GM12878 (cell line): ENCODE results near the gene P2RX1. TPM values are rescaled to one million over a fixed set of nuclear protein-coding genes. Genes with fewer than 3 reads are reported as not detected.

Experiments used
- ATAC-seq: fragments of 200-7000 bp; cut with Tn5 transposase; 3 replicates; pipeline ENCODE4 v1.9.1; 2020; ENCODE audit warnings: mild to moderate bottlenecking, moderate library complexity
- BruUV-seq: library from RNA; stranded (reverse); fragments of 400-500 nt; replicated peaks from 2 replicates; lab custom pipeline; 2021; lab: Mats Ljungman, UMichigan
- CTCF ChIA-PET: fragments of 300-600 bp; sonication (Branson Sonifier 250); formaldehyde crosslinking; extraction: SDS; loops from one replicate; lab custom pipeline; 2021; ENCODE audit warnings: inconsistent platforms; lab: Yijun Ruan, JAX
- POLR2A ChIA-PET: fragments of 350-600 bp; formaldehyde crosslinking; extraction: SDS; loops from one replicate; lab custom pipeline; 2021; ENCODE audit warnings: inconsistent platforms; lab: Charles Lee
- RAD21 ChIA-PET: fragments of 300-600 bp; sonication (Branson Sonifier 250); formaldehyde crosslinking; loops from one replicate; lab custom pipeline; 2023; ENCODE audit warnings: antibody characterized with exemption; ENCODE audit not compliant: unreplicated experiment; lab: Charles Lee
- SMC1A ChIA-PET: fragments of 300-600 bp; sonication (Branson Sonifier 250); formaldehyde crosslinking; loops from one replicate; lab custom pipeline; 2023; ENCODE audit not compliant: unreplicated experiment, uncharacterized antibody; lab: Charles Lee
- DNase-seq: peaks from one replicate; pipeline ENCODE4 v3.0.0-alpha.2; 2011; ENCODE audit warnings: low read depth, low spot score
- FAIRE-seq: peaks from 3 replicates; lab custom pipeline; 2011; peaks lifted over from hg19 to GRCh38; lab: Jason Lieb, UNC
- H2AFZ ChIP-seq: 2 replicates; pipeline ENCODE4 v1.6.0; 2011; ENCODE audit warnings: low read depth, low read length, control low read depth; ENCODE audit not compliant: control insufficient read depth
- H3K27ac ChIP-seq: 2 replicates; pipeline ENCODE4 v1.5.1; 2011; ENCODE audit warnings: control low read depth; ENCODE audit not compliant: control insufficient read depth, insufficient read depth
- H3K27me3 ChIP-seq, 2 experiments: replicated peaks in 1 of 2; 2 replicates each; pipeline versions ENCODE4 v1.6.0 to v1.6.1; 2011; ENCODE audit warnings: low read length in 1 of 2; ENCODE audit not compliant: control insufficient read depth in 2 of 2, insufficient read depth in 2 of 2
- H3K36me3 ChIP-seq, 2 experiments: 2 replicates each; pipeline ENCODE4 v1.5.1; 2011; ENCODE audit warnings: low read length in 1 of 2; ENCODE audit not compliant: control insufficient read depth in 2 of 2, insufficient read depth in 2 of 2
- H3K4me1 ChIP-seq: 2 replicates; pipeline ENCODE4 v1.6.1; 2011; ENCODE audit warnings: mild to moderate bottlenecking, low read length, moderate library complexity, mixed read lengths; ENCODE audit not compliant: control insufficient read depth, insufficient read depth
- H3K4me2 ChIP-seq: 2 replicates; pipeline ENCODE4 v1.6.0; 2011; ENCODE audit warnings: control low read depth; ENCODE audit not compliant: control insufficient read depth, insufficient read depth
- H3K4me3 ChIP-seq: fragments of 200-600 bp; sonication (generic); 2 replicates; pipeline ENCODE4 v1.5.1; 2016
- H3K79me2 ChIP-seq: 2 replicates; pipeline ENCODE4 v1.6.0; 2011; ENCODE audit warnings: low read length; ENCODE audit not compliant: control insufficient read depth, insufficient read depth
- H3K9ac ChIP-seq: 2 replicates; pipeline ENCODE4 v1.8.0; 2011; ENCODE audit warnings: low read length, control low read depth, mixed read lengths; ENCODE audit not compliant: control insufficient read depth, insufficient read depth
- H3K9me3 ChIP-seq: replicated peaks from 3 replicates; pipeline ENCODE4 v1.5.1; 2011; ENCODE audit warnings: mild to moderate bottlenecking, low read length; ENCODE audit not compliant: control insufficient read depth, insufficient read depth
- H4K20me1 ChIP-seq: 2 replicates; pipeline ENCODE4 v1.6.0; 2011; ENCODE audit not compliant: control insufficient read depth, insufficient read depth
- CREB1 ChIP-seq: IDR thresholded peaks from 2 replicates; pipeline ENCODE4 v1.6.1; 2012; ENCODE audit warnings: low read depth, mild to moderate bottlenecking, inconsistent platforms
- CREM ChIP-seq: IDR thresholded peaks from 2 replicates; pipeline ENCODE4 v1.6.1; 2014; ENCODE audit warnings: antibody characterized with exemption, low read depth
- EGR1 ChIP-seq, 2 experiments: IDR thresholded peaks; 1 replicate in 1 of 2; 2 replicates in 1 of 2; pipeline ENCODE4 v1.6.1; 2011 to 2012; ENCODE audit warnings: low read depth in 2 of 2, low read length in 2 of 2, borderline replicate concordance in 1 of 2, mild to moderate bottlenecking in 1 of 2, moderate library complexity in 1 of 2
- POU2F2 ChIP-seq: IDR thresholded peaks from 3 replicates; pipeline ENCODE4 v1.6.1; 2011; ENCODE audit warnings: low read depth, mild to moderate bottlenecking, low read length, borderline replicate concordance
- SMARCA5 ChIP-seq: fragments of 450-650 bp; IDR thresholded peaks from 2 replicates; pipeline ENCODE4 v1.6.1; 2017; ENCODE audit warnings: mild to moderate bottlenecking
- ZBED1 ChIP-seq: IDR thresholded peaks from 2 replicates; pipeline ENCODE4 v1.6.1; 2016; ENCODE audit warnings: borderline replicate concordance
- WGBS: methylation state at CpG from one replicate; pipeline ENCODE4 v1.1.6; 2016; ENCODE audit warnings: low lambda C conversion rate; ENCODE audit not compliant: insufficient replicate concordance, insufficient coverage; ENCODE audit errors: missing lambda C conversion rate; 5-methylcytosine and 5-hydroxymethylcytosine counted together
- in situ Hi-C: fragments of 300-500 bp; cut with MboI; formaldehyde crosslinking; loops from 9 replicates; pipeline ENCODE4 v1.14.3; 2018; ENCODE audit warnings: mixed read lengths
- intact Hi-C: fragments of 100-400 bp; cut with micrococcal nuclease; formaldehyde crosslinking; loops from one replicate; pipeline ENCODE4 v1.14.2; 2022; ENCODE audit not compliant: unreplicated experiment
- polyA plus RNA-seq, 11 experiments: library from polyadenylated mRNA; depleted of rRNA in 4 of 11; unstranded in 6 of 11; stranded (reverse) in 5 of 11; fragments of >200 nt; fragmentation: Nextera tagmentation in 4 of 11; fragmentation: Illumina TruSeq in 1 of 11; extraction: Ambion mirVana in 4 of 11; extraction: Trizol in 1 of 11; gene quantifications; 1 replicate in 1 of 11; 2 replicates in 10 of 11; pipeline versions ENCODE4 v1.2.1 to v1.2.3, GENCODE V29; 2011 to 2016; ENCODE audit warnings: inconsistent platforms in 2 of 11, missing spikeins in 2 of 11, low read depth in 1 of 11
- total RNA-seq, 4 experiments: library from RNA; depleted of rRNA in 3 of 4; stranded (reverse); fragments of >200 nt in 3 of 4; fragmentation: Illumina TruSeq in 1 of 4; extraction: Trizol in 1 of 4; gene quantifications; 2 replicates each; pipeline versions ENCODE4 v1.2.1 to v1.2.3, GENCODE V29; 2013 to 2021
- TF ChIP-seq, protein P1 (sequence below): IDR thresholded peaks from 2 replicates; pipeline ENCODE4 v1.6.1; 2012; ENCODE audit warnings: low read depth, low read length, improper control_type of control experiment
- TF ChIP-seq, protein P2 (sequence below): fragments of 450-650 bp; formaldehyde crosslinking; IDR thresholded peaks from 2 replicates; pipeline ENCODE4 v1.4.0; 2020; ENCODE audit warnings: mild to moderate bottlenecking, moderate library complexity

P2RX1 gene
- total and polyA plus RNA-seq, 10 of the 15 experiments (the other 5 are each of a cell fraction or from before 2014, with no cell fraction given): 0.12 to 6.2 (median 3.4) TPM

DNA sequence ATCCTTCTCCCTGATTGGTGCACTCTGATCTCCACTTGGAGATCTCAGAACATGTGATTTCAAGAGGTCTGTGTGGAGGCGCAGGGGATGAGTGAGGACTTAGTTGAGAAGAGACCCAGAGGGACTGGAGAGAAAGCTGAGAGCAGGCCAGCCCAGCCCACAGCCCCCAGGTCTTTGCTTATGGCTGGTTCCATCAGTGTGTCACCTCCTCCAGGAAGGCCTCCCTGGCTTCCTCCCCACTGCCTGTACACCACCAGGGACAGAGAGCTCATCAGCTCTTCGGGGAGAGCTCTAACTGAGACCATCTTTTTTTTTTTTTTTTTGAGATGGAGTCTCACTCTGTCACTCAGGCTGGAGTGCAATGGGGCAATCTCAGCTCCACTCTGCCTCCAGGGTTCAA, 3.4 kb downstream of the P2RX1 start:
- peaks cover 15% of the 10 kb centered on the region for H3K79me2 ChIP-seq
- ChIA-PET CTCF (interaction anchor here (0.6 to 7.7 kb wide), 21 partner anchors 11 to 652 kb away, joined by 3 to 119 read pairs (median 9); partner anchors contain the start of genes ATP2A3, CYB5D2, NCBP3 and ZZEF1), SMC1A (interaction anchor here (0.8 to 4.5 kb wide), 12 partner anchors 9 to 175 kb away, joined by 3 to 45 read pairs (median 6); no protein-coding TSS in a partner anchor), RAD21 (interaction anchor here (0.6 to 5.9 kb wide), 13 partner anchors 20 to 493 kb away, joined by 3 to 70 read pairs (median 6); partner anchors contain the start of gene CAMKK1), POLR2A (interaction anchor here (0.6 to 4.2 kb wide), 7 partner anchors 9 to 281 kb away, joined by 3 to 18 read pairs (median 5); partner anchors contain the start of genes ATP2A3 and CYB5D2)
- H3K9ac ChIP-seq: no peak overlapping the region
- intact Hi-C loops (loop anchor here (2.0 to 5.0 kb wide), 2 partner anchors 49 to 50 kb away; partner anchors contain the start of gene ATP2A3), in situ Hi-C loops (loop anchor here (5.0 kb wide), 1 partner anchor 94 kb away; no protein-coding TSS in a partner anchor)
- no peak for TF ChIP-seq CREB1
- H3K36me3 ChIP-seq: no peaks in the 10 kb centered on the region
- ATAC-seq: no peak
- no peak for FAIRE-seq
- H3K4me1 ChIP-seq: peaks cover 54% of the 10 kb centered on the region
- H3K4me2 ChIP-seq: no peak overlapping the region
- no peak overlapping the region for H3K4me3 ChIP-seq
- H3K9me3 ChIP-seq: no peaks in the 10 kb centered on the region; the same call in 2 of the 3 replicates
- DNase-seq: no peak
- 94% methylated on average over 2 of the region's 2 CpGs for WGBS
- no TSS peak for BruUV-seq
- no peak overlapping the region for H3K27ac ChIP-seq
- no peaks in the 10 kb centered on the region for H3K27me3 ChIP-seq
- no peaks in the 10 kb centered on the region for H4K20me1 ChIP-seq
- no peak overlapping the region for H2AFZ ChIP-seq

GRCh38 chr17:3911271-3912053, 4.8 kb downstream of the P2RX1 start:
- FAIRE-seq (peak; percentile 96), DNase-seq (peak; percentile 89), ATAC-seq (peak; percentile 87)
- Histone ChIP-seq H2AFZ (peak overlapping the region; percentile 58), H3K27ac (peak overlapping the region; percentile 80), H3K27me3 (no peaks in the 10 kb centered on the region), H3K79me2 (peaks cover 15% of the 10 kb centered on the region), H3K36me3 (no peaks in the 10 kb centered on the region), H3K4me3 (no peak overlapping the region), H3K9ac (peak overlapping the region; percentile 59), H3K9me3 (no peaks in the 10 kb centered on the region; the same call in 2 of the 3 replicates), H4K20me1 (no peaks in the 10 kb centered on the region), H3K4me2 (peak overlapping the region; percentile 63), H3K4me1 (peaks cover 46% of the 10 kb centered on the region)
- CTCF ChIA-PET: interaction anchor here (0.6 to 7.7 kb wide), 9 partner anchors 9 to 466 kb away, joined by 3 to 119 read pairs (median 5); no protein-coding TSS in a partner anchor
- RAD21 ChIA-PET: interaction anchor here (1.0 to 5.9 kb wide), 8 partner anchors 19 to 173 kb away, joined by 3 to 70 read pairs (median 5); partner anchors contain the start of gene CAMKK1
- SMC1A ChIA-PET: interaction anchor here (0.8 to 4.5 kb wide), 7 partner anchors 10 to 651 kb away, joined by 3 to 45 read pairs (median 3); partner anchors contain the start of gene NCBP3
- intact Hi-C loops (loop anchor here (2.0 to 5.0 kb wide), 2 partner anchors 49 to 51 kb away; partner anchors contain the start of gene ATP2A3), in situ Hi-C loops (loop anchor here (5.0 kb wide), 1 partner anchor 96 kb away; no protein-coding TSS in a partner anchor)
- POLR2A ChIA-PET: interaction anchor here (0.7 to 4.2 kb wide), 8 partner anchors 14 to 276 kb away, joined by 3 to 18 read pairs (median 4); partner anchors contain the start of genes ATP2A3, CAMKK1 and SHPK
- BruUV-seq: no TSS peak
- 36% methylated on average over 21 of the region's 30 CpGs for WGBS
- TF ChIP-seq EGR1 (IDR thresholded peaks at IDR 0.05; ENCODE audit: borderline replicate concordance in 1 of 2, low read depth in 2 of 2, low read length in 2 of 2): no peak; a peak in 1 of 3 replicates
- peak; percentile 95 for TF ChIP-seq CREM
- TF ChIP-seq, protein P1, sequence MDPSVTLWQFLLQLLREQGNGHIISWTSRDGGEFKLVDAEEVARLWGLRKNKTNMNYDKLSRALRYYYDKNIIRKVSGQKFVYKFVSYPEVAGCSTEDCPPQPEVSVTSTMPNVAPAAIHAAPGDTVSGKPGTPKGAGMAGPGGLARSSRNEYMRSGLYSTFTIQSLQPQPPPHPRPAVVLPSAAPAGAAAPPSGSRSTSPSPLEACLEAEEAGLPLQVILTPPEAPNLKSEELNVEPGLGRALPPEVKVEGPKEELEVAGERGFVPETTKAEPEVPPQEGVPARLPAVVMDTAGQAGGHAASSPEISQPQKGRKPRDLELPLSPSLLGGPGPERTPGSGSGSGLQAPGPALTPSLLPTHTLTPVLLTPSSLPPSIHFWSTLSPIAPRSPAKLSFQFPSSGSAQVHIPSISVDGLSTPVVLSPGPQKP: no peak
- no peak for TF ChIP-seq ZBED1
- peak; percentile 94; the same call in 2 of the 3 replicates for TF ChIP-seq POU2F2
- TF ChIP-seq SMARCA5: peak; percentile 74; the same call in 1 of the 2 replicates
- TF ChIP-seq, protein P2, sequence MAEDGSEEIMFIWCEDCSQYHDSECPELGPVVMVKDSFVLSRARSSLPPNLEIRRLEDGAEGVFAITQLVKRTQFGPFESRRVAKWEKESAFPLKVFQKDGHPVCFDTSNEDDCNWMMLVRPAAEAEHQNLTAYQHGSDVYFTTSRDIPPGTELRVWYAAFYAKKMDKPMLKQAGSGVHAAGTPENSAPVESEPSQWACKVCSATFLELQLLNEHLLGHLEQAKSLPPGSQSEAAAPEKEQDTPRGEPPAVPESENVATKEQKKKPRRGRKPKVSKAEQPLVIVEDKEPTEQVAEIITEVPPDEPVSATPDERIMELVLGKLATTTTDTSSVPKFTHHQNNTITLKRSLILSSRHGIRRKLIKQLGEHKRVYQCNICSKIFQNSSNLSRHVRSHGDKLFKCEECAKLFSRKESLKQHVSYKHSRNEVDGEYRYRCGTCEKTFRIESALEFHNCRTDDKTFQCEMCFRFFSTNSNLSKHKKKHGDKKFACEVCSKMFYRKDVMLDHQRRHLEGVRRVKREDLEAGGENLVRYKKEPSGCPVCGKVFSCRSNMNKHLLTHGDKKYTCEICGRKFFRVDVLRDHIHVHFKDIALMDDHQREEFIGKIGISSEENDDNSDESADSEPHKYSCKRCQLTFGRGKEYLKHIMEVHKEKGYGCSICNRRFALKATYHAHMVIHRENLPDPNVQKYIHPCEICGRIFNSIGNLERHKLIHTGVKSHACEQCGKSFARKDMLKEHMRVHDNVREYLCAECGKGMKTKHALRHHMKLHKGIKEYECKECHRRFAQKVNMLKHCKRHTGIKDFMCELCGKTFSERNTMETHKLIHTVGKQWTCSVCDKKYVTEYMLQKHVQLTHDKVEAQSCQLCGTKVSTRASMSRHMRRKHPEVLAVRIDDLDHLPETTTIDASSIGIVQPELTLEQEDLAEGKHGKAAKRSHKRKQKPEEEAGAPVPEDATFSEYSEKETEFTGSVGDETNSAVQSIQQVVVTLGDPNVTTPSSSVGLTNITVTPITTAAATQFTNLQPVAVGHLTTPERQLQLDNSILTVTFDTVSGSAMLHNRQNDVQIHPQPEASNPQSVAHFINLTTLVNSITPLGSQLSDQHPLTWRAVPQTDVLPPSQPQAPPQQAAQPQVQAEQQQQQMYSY: no peak
